Body of pancreas (tissue), 4 donors: ENCODE results near the gene STPG4.

Experiments used
- POLR2A ChIP-seq, 3 donors: fragments of 450-650 bp; IDR thresholded peaks; one replicate each; pipeline ENCODE4 v1.6.1; 2016; ENCODE audit warnings: antibody characterized with exemption in 3 of 3, mild to moderate bottlenecking in 2 of 3
- TF ChIP-seq, protein P1 (sequence below), 7 experiments: fragments of 450-650 bp in 4 of 7; fragments of 200-600 bp in 3 of 7; sonication (generic) in 3 of 7; IDR thresholded peaks; one replicate each; pipeline ENCODE4 v1.5.1; 2016 to 2019; ENCODE audit warnings: antibody characterized with exemption in 7 of 7

DNA sequence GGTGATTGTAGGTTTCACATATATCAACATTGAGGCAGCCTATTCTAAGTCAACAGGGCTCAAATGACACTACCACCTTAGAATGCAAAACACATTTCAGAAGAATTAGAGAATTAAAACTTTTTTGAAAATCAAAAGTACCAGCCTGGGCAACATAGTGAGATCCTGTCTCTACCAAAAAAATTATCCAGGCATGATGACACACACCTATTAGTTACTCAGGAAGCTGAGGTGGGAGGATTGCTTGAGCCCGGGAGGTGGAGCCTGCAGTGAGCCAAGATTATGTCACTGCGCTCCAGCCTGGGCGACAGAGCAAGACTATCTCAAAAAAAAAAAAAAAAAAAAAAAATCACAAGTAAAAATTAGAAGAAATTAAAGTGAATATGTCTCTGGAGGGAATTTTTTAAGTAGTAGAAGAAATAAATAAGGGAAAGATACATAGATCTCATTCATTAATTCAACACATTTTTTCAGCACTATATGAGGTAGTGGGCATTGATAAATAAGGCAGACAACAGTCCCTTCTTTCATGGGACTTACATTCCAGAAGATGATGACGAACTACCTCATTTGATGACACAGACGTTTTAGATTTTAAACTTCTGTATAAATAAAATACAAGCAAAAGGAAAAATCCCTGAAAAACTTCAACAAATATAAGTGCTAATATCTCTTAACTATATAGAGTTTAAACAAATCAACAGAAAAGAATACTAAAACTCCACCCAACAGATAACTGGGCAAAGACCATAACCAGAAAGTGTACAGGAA lies 42.3 kb downstream of the STPG4 start:
- TF ChIP-seq, protein P1, sequence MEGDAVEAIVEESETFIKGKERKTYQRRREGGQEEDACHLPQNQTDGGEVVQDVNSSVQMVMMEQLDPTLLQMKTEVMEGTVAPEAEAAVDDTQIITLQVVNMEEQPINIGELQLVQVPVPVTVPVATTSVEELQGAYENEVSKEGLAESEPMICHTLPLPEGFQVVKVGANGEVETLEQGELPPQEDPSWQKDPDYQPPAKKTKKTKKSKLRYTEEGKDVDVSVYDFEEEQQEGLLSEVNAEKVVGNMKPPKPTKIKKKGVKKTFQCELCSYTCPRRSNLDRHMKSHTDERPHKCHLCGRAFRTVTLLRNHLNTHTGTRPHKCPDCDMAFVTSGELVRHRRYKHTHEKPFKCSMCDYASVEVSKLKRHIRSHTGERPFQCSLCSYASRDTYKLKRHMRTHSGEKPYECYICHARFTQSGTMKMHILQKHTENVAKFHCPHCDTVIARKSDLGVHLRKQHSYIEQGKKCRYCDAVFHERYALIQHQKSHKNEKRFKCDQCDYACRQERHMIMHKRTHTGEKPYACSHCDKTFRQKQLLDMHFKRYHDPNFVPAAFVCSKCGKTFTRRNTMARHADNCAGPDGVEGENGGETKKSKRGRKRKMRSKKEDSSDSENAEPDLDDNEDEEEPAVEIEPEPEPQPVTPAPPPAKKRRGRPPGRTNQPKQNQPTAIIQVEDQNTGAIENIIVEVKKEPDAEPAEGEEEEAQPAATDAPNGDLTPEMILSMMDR (IDR thresholded peaks at IDR 0.05), result no peak
- no peak for TF ChIP-seq POLR2A (IDR thresholded peaks at IDR 0.05)
